Measurements from ENCODE around the gene PRKCB. TPM values are rescaled to one million over a fixed set of nuclear protein-coding genes. Genes with fewer than 3 reads are reported as not detected.

Gene PRKCB
- polyA plus RNA-seq, 1 donor from 2014 or later: 27.6 TPM

DNA sequence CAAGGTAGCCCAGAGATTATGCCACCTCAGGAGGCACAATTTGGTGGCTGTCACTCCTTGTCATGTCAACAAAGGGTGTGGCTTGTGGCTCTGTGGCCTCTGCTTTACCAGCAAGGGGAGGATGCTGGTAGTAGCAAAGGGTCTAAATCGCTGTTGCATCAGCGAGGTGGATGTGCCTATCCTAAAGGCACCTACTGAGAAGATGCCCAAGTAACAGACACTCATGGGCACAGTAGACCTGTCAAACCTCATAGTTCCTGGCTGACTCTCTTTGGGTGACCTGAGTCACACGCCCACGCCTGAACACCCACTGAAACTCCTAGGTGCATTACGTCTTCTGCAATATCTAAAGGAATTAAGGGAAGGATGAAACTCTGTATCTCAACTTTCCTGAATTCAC is 139.5 kb downstream of the PRKCB start:
- no peak overlapping the region for H3K27ac ChIP-seq (ENCODE audit: low read length)
- H3K27me3 ChIP-seq (ENCODE audit: insufficient read depth, low read depth, low read length): no peaks in the 10 kb centered on the region
- no peak overlapping the region for H3K4me3 ChIP-seq (ENCODE audit: low read length)
- no peaks in the 10 kb centered on the region for H3K36me3 ChIP-seq (ENCODE audit: insufficient read depth, low read length)
- H3K9me3 ChIP-seq (ENCODE audit: low read length): no peaks in the 10 kb centered on the region
- no peaks in the 10 kb centered on the region for H3K79me2 ChIP-seq (replicated peaks; ENCODE audit: insufficient read depth, low read length)
- TF ChIP-seq, protein P1, sequence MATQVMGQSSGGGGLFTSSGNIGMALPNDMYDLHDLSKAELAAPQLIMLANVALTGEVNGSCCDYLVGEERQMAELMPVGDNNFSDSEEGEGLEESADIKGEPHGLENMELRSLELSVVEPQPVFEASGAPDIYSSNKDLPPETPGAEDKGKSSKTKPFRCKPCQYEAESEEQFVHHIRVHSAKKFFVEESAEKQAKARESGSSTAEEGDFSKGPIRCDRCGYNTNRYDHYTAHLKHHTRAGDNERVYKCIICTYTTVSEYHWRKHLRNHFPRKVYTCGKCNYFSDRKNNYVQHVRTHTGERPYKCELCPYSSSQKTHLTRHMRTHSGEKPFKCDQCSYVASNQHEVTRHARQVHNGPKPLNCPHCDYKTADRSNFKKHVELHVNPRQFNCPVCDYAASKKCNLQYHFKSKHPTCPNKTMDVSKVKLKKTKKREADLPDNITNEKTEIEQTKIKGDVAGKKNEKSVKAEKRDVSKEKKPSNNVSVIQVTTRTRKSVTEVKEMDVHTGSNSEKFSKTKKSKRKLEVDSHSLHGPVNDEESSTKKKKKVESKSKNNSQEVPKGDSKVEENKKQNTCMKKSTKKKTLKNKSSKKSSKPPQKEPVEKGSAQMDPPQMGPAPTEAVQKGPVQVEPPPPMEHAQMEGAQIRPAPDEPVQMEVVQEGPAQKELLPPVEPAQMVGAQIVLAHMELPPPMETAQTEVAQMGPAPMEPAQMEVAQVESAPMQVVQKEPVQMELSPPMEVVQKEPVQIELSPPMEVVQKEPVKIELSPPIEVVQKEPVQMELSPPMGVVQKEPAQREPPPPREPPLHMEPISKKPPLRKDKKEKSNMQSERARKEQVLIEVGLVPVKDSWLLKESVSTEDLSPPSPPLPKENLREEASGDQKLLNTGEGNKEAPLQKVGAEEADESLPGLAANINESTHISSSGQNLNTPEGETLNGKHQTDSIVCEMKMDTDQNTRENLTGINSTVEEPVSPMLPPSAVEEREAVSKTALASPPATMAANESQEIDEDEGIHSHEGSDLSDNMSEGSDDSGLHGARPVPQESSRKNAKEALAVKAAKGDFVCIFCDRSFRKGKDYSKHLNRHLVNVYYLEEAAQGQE (IDR thresholded peaks at IDR 0.05; ENCODE audit: borderline replicate concordance): no peak
- TF ChIP-seq EZH2 (IDR thresholded peaks at IDR 0.05; ENCODE audit: borderline replicate concordance, insufficient read depth, low read length, poor library complexity, severe bottlenecking) (no peak), RAD21 (conservative IDR thresholded peaks at IDR 0.05) (no peak), MXI1 (conservative IDR thresholded peaks at IDR 0.05; ENCODE audit: poor library complexity, severe bottlenecking) (no peak), SMC3 (conservative IDR thresholded peaks at IDR 0.05; ENCODE audit: poor library complexity) (no peak), TAF1 (IDR thresholded peaks at IDR 0.05; ENCODE audit: low read depth) (no peak), POLR2AphosphoS5 (IDR thresholded peaks at IDR 0.05) (no peak), EP300 (conservative IDR thresholded peaks at IDR 0.05; ENCODE audit: poor library complexity, severe bottlenecking) (no peak)
- TF ChIP-seq, protein P2, sequence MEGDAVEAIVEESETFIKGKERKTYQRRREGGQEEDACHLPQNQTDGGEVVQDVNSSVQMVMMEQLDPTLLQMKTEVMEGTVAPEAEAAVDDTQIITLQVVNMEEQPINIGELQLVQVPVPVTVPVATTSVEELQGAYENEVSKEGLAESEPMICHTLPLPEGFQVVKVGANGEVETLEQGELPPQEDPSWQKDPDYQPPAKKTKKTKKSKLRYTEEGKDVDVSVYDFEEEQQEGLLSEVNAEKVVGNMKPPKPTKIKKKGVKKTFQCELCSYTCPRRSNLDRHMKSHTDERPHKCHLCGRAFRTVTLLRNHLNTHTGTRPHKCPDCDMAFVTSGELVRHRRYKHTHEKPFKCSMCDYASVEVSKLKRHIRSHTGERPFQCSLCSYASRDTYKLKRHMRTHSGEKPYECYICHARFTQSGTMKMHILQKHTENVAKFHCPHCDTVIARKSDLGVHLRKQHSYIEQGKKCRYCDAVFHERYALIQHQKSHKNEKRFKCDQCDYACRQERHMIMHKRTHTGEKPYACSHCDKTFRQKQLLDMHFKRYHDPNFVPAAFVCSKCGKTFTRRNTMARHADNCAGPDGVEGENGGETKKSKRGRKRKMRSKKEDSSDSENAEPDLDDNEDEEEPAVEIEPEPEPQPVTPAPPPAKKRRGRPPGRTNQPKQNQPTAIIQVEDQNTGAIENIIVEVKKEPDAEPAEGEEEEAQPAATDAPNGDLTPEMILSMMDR (IDR thresholded peaks at IDR 0.05; ENCODE audit: poor library complexity, severe bottlenecking): no peak
- H3F3A ChIP-seq (ENCODE audit: insufficient read depth, low read length, poor library complexity, severe bottlenecking): no peaks in the 10 kb centered on the region
- no peaks in the 10 kb centered on the region for H3K9me2 ChIP-seq (ENCODE audit: insufficient read depth, low read length)
- no peaks in the 10 kb centered on the region for H4K20me1 ChIP-seq (ENCODE audit: insufficient read depth)
- no peak overlapping the region for H2AFZ ChIP-seq (ENCODE audit: low read depth, low read length)
- no peak overlapping the region for H3K4me2 ChIP-seq (ENCODE audit: low read length)
- no peak overlapping the region for H3K9ac ChIP-seq (ENCODE audit: low read length)

DNA sequence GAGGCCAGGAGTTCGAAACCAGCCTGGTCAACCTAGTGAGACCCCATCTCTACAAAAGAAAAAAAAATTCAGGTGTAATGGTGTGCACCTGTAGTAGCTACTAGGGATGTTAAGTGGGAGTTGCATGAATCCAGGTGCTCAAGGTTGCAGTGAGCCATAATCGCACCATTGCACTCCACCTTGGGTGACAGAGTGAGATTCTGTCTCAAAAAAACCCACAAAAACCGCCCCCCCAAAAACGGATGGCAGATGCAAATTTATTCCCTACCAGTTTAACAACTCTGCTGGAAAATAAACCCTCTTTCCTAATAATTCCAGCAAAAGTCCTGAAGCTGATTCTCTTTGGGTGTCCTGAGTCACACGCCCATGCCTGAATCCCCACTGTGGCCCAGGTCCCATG is 140.3 kb downstream of the PRKCB start:
- TF ChIP-seq TAF1 (IDR thresholded peaks at IDR 0.05; ENCODE audit: low read depth): no peak
- H4K20me1 ChIP-seq (ENCODE audit: insufficient read depth): no peaks in the 10 kb centered on the region

DNA sequence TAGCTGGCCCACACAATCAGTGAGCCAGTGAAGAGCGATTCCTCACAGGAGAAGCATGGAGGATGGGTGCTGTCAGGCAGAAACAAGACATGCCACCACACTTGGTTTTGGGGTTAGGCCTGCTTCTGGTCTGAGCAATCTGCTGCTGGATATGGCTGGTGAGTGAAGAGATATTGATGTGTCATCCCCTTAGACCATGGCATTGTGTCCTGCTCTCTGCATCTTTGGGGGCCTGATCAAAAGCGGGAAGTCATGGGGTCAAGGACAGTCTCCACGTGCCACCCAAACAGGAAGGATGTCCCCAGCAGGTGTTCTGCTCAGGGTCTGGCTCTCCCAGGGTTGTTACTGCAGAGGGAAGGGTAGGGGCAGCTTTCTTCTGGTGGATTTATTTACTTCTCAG is 140.7 kb downstream of the PRKCB start:
- H3K4me3 ChIP-seq (ENCODE audit: low read length): no peak overlapping the region
- no peaks in the 10 kb centered on the region for H3F3A ChIP-seq (ENCODE audit: insufficient read depth, low read length, poor library complexity, severe bottlenecking)
- no peak overlapping the region for H2AFZ ChIP-seq (ENCODE audit: low read depth, low read length)
- no peaks in the 10 kb centered on the region for H3K36me3 ChIP-seq (ENCODE audit: insufficient read depth, low read length)
- TF ChIP-seq, protein P1 (IDR thresholded peaks at IDR 0.05; ENCODE audit: borderline replicate concordance): no peak
- H3K27me3 ChIP-seq (ENCODE audit: insufficient read depth, low read depth, low read length): no peaks in the 10 kb centered on the region
- H3K79me2 ChIP-seq (replicated peaks; ENCODE audit: insufficient read depth, low read length): no peaks in the 10 kb centered on the region
- no peaks in the 10 kb centered on the region for H3K9me2 ChIP-seq (ENCODE audit: insufficient read depth, low read length)
- no peak overlapping the region for H3K27ac ChIP-seq (ENCODE audit: low read length)
- no peak overlapping the region for H3K4me2 ChIP-seq (ENCODE audit: low read length)
- no peaks in the 10 kb centered on the region for H4K20me1 ChIP-seq (ENCODE audit: insufficient read depth)
- no peaks in the 10 kb centered on the region for H3K9me3 ChIP-seq (ENCODE audit: low read length)
- no peak overlapping the region for H3K9ac ChIP-seq (ENCODE audit: low read length)

More for the DNA sequence above, 140.3 kb downstream of the PRKCB start:
- no peaks in the 10 kb centered on the region for H3K9me2 ChIP-seq (ENCODE audit: insufficient read depth, low read length)
- H3K27me3 ChIP-seq (ENCODE audit: insufficient read depth, low read depth, low read length): no peaks in the 10 kb centered on the region
- no peaks in the 10 kb centered on the region for H3K9me3 ChIP-seq (ENCODE audit: low read length)
- no peak overlapping the region for H3K4me2 ChIP-seq (ENCODE audit: low read length)
- H3K79me2 ChIP-seq (replicated peaks; ENCODE audit: insufficient read depth, low read length): no peaks in the 10 kb centered on the region
- no peak overlapping the region for H3K4me3 ChIP-seq (ENCODE audit: low read length)
- no peak overlapping the region for H3K9ac ChIP-seq (ENCODE audit: low read length)
- H2AFZ ChIP-seq (ENCODE audit: low read depth, low read length): no peak overlapping the region
- no peak overlapping the region for H3K27ac ChIP-seq (ENCODE audit: low read length)
- no peaks in the 10 kb centered on the region for H3K36me3 ChIP-seq (ENCODE audit: insufficient read depth, low read length)
- H3F3A ChIP-seq (ENCODE audit: insufficient read depth, low read length, poor library complexity, severe bottlenecking): no peaks in the 10 kb centered on the region

Data from neural cell (in vitro differentiated cells).